ENCODE results near the gene RASAL2. TPM values are rescaled to one million over a fixed set of nuclear protein-coding genes. Genes with fewer than 3 reads are reported as not detected.

RASAL2 gene
- total RNA-seq, 1 donor from 2014 or later: 12.4 TPM

GRCh38 chr1:178528953-178529335 is 435.0 kb downstream of the RASAL2 start:
- Histone ChIP-seq H3K4me3 (ENCODE audit: low read depth, low read length) (no peak overlapping the region), H3K27me3 (ENCODE audit: control insufficient read depth, insufficient read depth, low read length) (peaks cover 2% of the 10 kb centered on the region), H3K36me3 (ENCODE audit: control insufficient read depth, insufficient read depth, low read length) (no peaks in the 10 kb centered on the region)
- DNase-seq (ENCODE audit: low read depth): no peak
- FAIRE-seq: no peak
- no peak for TF ChIP-seq CTCF (IDR thresholded peaks at IDR 0.05; ENCODE audit: insufficient read depth, low read length, severe bottlenecking)

GRCh38 chr1:178529364-178530036 is 435.6 kb downstream of the RASAL2 start:
- H3K27me3 ChIP-seq (ENCODE audit: control insufficient read depth, insufficient read depth, low read length): peaks cover 2% of the 10 kb centered on the region
- peak; percentile 87 for DNase-seq (ENCODE audit: low read depth)
- H3K36me3 ChIP-seq (ENCODE audit: control insufficient read depth, insufficient read depth, low read length): no peaks in the 10 kb centered on the region
- H3K4me3 ChIP-seq (ENCODE audit: low read depth, low read length): no peak overlapping the region
- TF ChIP-seq CTCF (IDR thresholded peaks at IDR 0.05; ENCODE audit: insufficient read depth, low read length, severe bottlenecking): no peak
- no peak for FAIRE-seq

- FAIRE-seq (no peak), DNase-seq (ENCODE audit: low read depth) (peak; percentile 87)
- Histone ChIP-seq H3K36me3 (ENCODE audit: control insufficient read depth, insufficient read depth, low read length) (no peaks in the 10 kb centered on the region), H3K4me3 (ENCODE audit: low read depth, low read length) (no peak overlapping the region), H3K27me3 (ENCODE audit: control insufficient read depth, insufficient read depth, low read length) (peaks cover 2% of the 10 kb centered on the region)
- no peak for TF ChIP-seq CTCF (IDR thresholded peaks at IDR 0.05; ENCODE audit: insufficient read depth, low read length, severe bottlenecking)
Observed at GRCh38 chr1:178530037-178530402, 436.1 kb downstream of the RASAL2 start.

GRCh38 chr1:178530502-178530901 is 436.6 kb downstream of the RASAL2 start:
- no peak for TF ChIP-seq CTCF (IDR thresholded peaks at IDR 0.05; ENCODE audit: insufficient read depth, low read length, severe bottlenecking)
- no peaks in the 10 kb centered on the region for H3K36me3 ChIP-seq (ENCODE audit: control insufficient read depth, insufficient read depth, low read length)
- no peak overlapping the region for H3K4me3 ChIP-seq (ENCODE audit: low read depth, low read length)
- no peak for FAIRE-seq
- no peak for DNase-seq (ENCODE audit: low read depth)
- peaks cover 2% of the 10 kb centered on the region for H3K27me3 ChIP-seq (ENCODE audit: control insufficient read depth, insufficient read depth, low read length)

- FAIRE-seq (no peak), DNase-seq (ENCODE audit: low read depth) (no peak)
- H3K4me3 ChIP-seq (ENCODE audit: low read depth, low read length): no peak overlapping the region
- TF ChIP-seq CTCF (IDR thresholded peaks at IDR 0.05; ENCODE audit: insufficient read depth, low read length, severe bottlenecking): no peak
- peaks cover 2% of the 10 kb centered on the region for H3K27me3 ChIP-seq (ENCODE audit: control insufficient read depth, insufficient read depth, low read length)
- H3K36me3 ChIP-seq (ENCODE audit: control insufficient read depth, insufficient read depth, low read length): no peaks in the 10 kb centered on the region
Observed at GRCh38 chr1:178531887-178532286, 438.0 kb downstream of the RASAL2 start.

GRCh38 chr1:178532392-178532791 is 438.5 kb downstream of the RASAL2 start:
- no peak for FAIRE-seq
- Histone ChIP-seq H3K4me3 (ENCODE audit: low read depth, low read length) (no peak overlapping the region), H3K36me3 (ENCODE audit: control insufficient read depth, insufficient read depth, low read length) (no peaks in the 10 kb centered on the region), H3K27me3 (ENCODE audit: control insufficient read depth, insufficient read depth, low read length) (no peaks in the 10 kb centered on the region)
- peak; percentile 88 for TF ChIP-seq CTCF (IDR thresholded peaks at IDR 0.05; ENCODE audit: insufficient read depth, low read length, severe bottlenecking)
- DNase-seq (ENCODE audit: low read depth): peak; percentile 65
